GM19395 (cell line): ENCODE data around the gene KCNK2.

ENCODE experiments used
- ATAC-seq: cut with Tn5 transposase; IDR thresholded peaks from one replicate; pipeline ENCODE4 v1.9.1; 2021; ENCODE audit warnings: mild to moderate bottlenecking, moderate library complexity; ENCODE audit not compliant: unreplicated experiment

The KCNK2 gene, protein sequence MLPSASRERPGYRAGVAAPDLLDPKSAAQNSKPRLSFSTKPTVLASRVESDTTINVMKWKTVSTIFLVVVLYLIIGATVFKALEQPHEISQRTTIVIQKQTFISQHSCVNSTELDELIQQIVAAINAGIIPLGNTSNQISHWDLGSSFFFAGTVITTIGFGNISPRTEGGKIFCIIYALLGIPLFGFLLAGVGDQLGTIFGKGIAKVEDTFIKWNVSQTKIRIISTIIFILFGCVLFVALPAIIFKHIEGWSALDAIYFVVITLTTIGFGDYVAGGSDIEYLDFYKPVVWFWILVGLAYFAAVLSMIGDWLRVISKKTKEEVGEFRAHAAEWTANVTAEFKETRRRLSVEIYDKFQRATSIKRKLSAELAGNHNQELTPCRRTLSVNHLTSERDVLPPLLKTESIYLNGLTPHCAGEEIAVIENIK

GRCh38 chr1:215082532-215083382, at the start of gene KCNK2:
KCNK2 (plus strand) TSS chr1:215082737; CDS start chr1:215083386, 649 bp downstream.
- no peak for ATAC-seq

DNA sequence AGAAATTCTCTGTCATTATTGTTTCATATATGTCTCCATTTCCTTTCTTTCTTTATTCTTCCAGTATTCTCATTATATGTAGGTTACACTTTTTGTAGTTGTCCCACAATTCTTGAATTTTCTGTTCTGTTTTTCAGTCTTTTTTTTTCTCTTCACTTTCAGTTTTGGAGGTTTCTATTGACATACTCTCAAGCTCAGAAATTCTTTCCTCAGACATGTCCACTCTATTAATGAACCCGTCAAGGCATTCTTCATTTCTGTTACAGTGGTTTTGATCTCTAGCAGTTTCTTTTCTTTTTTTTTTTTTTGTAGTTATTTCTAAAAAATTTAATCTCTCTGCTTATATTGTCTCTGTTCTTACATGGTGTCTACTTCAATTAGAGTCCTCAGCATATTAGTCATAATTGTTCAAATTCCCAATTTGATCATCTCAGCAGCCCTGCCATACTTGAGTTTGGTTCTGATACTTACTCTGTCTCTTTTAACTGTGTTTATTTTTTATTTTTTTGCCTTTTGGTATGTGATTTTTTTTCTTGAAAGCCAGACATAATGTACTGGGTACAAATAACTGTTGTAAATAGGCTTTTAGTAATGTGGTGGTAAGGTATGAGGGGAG, 49.5 kb upstream of the KCNK2 start:
- ATAC-seq: no peak

DNA sequence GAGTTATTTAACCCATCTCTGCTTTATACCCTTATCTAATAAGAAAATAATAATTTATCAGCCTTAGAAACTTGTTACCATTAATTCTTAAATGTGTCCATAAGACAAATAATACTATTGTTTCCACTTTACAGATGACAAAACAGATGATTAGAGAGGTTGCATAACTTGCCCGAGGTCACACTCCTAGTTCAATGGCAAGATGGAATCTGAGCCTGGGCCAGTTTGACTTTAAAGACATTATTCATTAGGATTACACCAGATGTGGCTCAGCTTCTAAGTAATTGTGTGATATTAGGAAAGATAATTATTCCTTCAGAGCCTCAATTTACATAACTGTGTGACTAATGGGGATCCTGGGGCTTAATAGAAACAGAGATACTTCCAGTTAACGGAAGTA, 42.3 kb upstream of the KCNK2 start:
- ATAC-seq: no peak

DNA sequence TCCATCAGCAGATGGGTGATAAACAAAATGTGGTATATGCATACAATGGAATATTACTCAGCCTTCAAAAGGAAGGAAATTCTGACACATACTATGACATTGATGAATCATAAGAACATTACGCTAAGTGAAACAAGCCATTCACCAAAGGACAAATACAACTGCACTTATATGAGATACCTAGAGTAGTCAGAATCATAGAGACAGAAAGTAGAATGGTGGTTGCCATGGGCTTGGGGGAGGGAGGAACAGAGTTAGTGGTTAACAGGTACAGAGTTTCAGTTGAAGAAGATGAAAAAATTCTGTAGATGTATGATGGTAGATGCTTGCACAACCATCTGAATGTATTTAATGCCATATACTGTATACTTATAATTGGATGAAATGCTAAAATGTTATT, 39.1 kb upstream of the KCNK2 start:
- no peak for ATAC-seq

- ATAC-seq: no peak
Observed at GRCh38 chr1:215044151-215044550, 38.4 kb upstream of the KCNK2 start.

- ATAC-seq: no peak
Observed at GRCh38 chr1:215045698-215046308, 36.7 kb upstream of the KCNK2 start.

GRCh38 chr1:215052256-215053015, 30.1 kb upstream of the KCNK2 start:
- no peak for ATAC-seq

- no peak for ATAC-seq
Observed at GRCh38 chr1:215054266-215054665, 28.3 kb upstream of the KCNK2 start.

- no peak for ATAC-seq
Observed at GRCh38 chr1:215055281-215055935, 27.1 kb upstream of the KCNK2 start.

DNA sequence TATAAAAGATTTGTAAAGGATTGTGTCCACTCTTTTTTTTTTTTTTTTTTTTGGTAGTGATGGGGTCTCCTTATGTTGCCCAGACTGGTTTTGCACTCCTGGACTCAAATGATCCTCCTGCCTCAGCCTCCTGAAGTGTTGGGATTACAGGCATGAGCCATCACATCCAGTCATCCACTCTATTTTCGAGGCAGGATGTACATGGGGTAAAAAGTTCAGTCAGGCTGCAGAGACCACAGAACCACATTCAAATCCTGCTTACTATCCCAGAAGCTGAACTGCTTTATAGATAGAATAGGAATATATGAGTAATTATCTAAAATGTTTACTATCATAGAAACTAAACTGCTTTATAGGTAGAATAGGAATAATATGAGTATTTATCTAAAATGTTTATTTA, 26.0 kb upstream of the KCNK2 start:
- ATAC-seq: no peak

DNA sequence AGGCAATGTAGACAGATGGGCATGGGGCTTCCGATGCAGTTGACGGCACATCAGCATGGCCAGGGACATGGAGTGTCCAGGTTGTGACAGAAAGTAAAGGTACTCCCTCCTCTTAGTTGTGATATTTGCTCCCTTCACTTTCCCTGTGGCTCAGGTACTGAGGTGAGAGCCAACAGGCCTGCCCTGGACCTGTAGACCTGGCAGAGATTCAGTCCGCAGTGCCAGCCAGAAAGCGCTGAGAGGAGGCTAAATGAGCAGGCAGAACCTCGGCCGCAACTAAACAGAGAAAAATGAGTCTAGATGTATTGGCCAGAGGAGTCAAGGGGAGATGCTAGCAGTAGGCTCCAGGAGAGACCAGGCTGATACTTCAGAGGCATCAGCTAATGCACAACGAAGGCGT, 22.6 kb upstream of the KCNK2 start:
- no peak for ATAC-seq

GRCh38 chr1:215064327-215064726, 18.2 kb upstream of the KCNK2 start:
- ATAC-seq: no peak

DNA sequence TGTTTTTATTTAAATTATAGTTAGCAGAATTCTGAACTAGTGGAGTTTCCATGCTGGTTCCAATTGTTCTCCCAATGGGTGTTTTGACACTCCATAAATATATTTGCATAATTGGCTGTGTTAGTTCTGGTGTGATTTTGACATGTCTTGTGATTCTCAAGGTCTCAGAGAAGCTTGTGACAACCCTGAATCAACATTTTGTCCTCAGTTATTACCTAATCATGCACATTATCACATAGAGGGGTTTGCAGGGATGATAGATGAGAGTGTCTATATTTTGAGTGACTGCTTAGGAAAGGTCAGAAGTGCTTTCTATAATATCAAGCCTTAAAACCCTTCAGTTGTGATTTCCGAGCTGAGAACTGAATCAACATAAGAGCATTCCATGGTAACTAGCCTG, 11.5 kb upstream of the KCNK2 start:
- no peak for ATAC-seq

DNA sequence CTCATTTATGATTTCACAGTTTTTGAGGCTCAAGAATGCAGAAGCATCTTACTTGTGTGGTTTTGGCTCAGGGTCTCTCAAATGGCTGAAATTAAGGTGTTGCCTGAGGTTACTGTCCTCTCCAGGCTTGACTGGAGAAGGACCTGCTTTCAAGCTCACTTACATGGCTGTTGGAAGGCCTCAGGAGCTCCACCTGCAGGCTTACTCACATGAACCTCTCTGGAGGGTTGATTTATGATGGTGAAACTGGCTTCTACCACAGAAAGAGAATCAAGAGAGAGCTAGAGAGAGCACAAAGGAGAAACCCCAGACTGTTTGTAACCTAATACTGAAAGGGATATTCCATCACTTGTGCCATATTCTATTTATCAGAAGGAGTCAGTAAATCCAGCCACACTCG, 6.2 kb upstream of the KCNK2 start:
- ATAC-seq: peak; percentile 78

DNA sequence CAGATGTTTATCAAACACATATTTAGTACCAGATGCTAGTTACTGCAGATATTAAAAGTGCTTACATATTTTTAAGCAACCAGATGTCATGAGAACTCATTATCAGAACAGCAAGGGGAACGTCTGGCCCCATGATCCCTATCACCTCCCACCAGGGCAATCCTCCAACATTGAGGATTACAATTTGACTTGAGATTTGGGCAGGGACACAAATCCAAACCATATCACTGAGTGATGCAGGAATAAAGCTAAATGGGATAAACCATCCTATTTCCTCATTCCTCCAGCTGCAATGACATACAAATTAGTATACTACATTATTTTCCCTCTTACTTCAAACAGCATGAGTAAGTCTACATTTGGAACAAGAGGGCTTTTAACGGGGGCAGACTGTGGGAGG, 3.1 kb upstream of the KCNK2 start:
- ATAC-seq: no peak

- no peak for ATAC-seq
Observed at GRCh38 chr1:215081661-215082531, 641 bp upstream of the KCNK2 start.

GRCh38 chr1:215083383-215083961, 935 bp downstream of the KCNK2 start:
- ATAC-seq: no peak

DNA sequence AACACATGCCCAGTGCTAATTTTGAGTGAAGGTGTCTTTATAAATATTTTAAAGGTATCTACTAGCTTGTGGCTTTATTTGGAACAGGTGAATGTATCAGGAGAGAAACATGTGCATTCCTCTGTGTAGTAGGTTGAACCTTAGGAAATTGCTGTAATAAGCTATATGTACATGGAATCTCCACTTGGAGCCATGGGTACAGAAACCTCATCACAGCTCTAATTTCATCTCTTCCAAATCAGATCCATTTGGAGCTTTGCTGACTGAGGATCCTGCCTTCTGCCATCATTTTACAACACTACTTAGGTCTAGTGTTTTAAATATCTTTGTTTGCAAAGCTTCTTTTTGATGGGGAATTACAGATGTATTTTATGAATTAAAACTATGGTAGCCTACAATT, 2.1 kb downstream of the KCNK2 start:
- no peak for ATAC-seq

DNA sequence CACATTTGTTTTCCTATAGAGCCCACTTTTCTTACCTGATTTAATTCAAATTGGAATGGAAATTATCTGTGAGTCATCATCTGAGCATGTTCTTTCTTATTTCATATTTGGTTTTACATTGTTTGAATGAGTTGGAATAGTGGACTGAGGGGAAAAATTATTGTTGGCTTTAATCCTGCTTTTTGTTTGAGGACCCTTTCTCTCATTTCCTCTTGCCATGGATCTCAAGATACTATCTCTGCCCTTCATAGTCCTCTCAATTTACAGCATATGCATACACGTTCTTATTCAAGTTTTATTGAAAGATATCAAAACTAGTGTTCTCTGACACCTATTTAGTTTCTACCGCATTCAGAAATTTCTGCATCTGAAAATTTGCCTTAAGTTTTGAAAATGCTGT, 5.1 kb downstream of the KCNK2 start:
- ATAC-seq: no peak
